GM19452 (cell line): ENCODE measurements around the gene CFAP20DC.

Experiments
- ATAC-seq: cut with Tn5 transposase; IDR thresholded peaks from one replicate; pipeline ENCODE4 v1.9.1; 2021; ENCODE audit not compliant: unreplicated experiment

CFAP20DC gene

DNA sequence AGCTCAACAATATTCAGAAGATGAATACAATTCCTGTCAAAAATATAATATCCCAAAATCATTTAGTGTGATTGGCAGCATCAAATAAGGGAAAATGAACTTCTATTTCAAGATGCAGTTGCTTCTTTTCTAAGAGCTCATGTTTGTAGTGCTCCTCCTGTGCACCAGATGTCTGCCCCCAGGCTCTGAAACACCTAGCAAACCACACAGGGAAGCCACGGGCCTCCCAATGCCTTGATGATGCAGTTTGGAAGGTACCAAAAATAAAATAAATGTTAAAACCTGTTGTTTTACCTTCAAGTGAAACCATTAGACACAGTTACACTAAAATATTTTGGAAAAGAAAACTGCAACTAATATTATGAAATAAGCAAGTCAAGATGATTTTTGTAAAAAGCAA is 22.2 kb downstream of the CFAP20DC start:
- ATAC-seq = no peak

- no peak for ATAC-seq
These were observed 26.2 kb downstream of the CFAP20DC start for GRCh38 chr3:59023612-59024011.

DNA sequence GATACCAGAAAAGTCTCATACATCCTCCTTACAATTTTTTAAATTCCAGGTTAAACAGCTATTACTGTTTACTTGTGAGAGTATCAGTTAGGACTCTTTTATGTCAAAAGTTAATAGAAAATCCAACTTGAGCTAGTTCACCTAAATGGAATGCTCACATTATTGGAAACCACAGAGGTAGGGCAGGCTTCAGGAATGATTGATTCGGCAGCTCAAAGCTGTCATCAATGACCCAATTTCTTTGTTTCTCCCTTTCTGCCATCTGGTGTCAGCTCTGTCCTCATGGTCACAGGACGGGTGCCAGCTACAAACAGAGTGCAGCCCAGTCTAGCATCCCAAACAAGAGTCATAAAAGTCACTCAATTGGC is 32.2 kb downstream of the CFAP20DC start:
- no peak for ATAC-seq

DNA sequence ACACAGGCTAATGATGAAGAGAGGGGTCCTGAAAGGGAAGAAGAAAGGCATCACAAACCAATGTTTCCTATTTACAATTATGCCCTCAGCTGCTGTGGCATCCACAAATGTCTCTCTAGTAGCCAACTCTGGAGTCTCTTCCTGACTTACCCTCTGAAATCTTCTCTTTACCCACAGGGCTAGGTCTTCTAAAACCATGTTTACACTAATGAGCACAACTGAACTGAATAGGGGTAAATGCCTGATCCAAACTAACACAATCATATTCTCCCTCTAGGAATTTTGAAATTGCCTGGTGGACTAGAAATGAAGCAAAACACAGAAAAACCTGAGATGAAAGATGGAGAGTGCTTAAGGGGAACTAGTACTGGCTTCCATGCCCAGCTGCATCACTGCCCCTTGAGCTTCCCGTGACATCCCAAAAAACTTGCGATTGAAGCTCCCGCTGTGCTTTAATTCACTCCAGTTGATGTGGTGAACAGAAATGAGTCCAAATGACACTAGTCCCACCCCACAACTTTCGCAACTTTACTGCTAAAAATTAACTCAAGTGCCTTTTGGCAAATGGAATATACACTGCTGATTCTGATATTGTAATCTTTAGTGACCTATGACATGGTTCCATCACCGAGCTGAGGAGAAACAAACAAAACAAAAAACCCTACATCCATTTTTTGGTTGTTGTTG is 32.8 kb downstream of the CFAP20DC start:
- ATAC-seq = no peak

GRCh38 chr3:59013611-59014010 is 36.2 kb downstream of the CFAP20DC start:
- no peak for ATAC-seq

GRCh38 chr3:59006634-59007517 is 42.9 kb downstream of the CFAP20DC start:
- ATAC-seq = no peak

GRCh38 chr3:59001675-59002074 is 48.1 kb downstream of the CFAP20DC start:
- ATAC-seq = no peak

DNA sequence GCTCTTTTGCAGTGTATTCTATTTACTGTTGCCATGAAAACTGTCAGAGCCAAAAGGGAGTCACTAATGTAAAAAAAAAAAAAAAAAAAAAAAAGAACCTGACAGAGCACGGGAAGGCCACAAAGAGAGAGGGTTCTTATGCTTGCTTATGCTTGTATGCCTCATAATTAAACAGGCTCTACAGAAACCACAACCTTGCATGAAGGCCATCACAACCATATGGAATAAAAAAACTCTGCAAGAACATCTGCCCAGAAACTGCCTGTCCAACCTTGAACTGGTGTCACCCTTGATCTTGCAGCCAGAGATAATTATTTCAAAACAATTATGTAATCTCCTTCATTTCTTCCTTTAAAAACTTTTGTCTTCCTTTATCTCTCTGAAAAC is 50.1 kb downstream of the CFAP20DC start:
- ATAC-seq = no peak

DNA sequence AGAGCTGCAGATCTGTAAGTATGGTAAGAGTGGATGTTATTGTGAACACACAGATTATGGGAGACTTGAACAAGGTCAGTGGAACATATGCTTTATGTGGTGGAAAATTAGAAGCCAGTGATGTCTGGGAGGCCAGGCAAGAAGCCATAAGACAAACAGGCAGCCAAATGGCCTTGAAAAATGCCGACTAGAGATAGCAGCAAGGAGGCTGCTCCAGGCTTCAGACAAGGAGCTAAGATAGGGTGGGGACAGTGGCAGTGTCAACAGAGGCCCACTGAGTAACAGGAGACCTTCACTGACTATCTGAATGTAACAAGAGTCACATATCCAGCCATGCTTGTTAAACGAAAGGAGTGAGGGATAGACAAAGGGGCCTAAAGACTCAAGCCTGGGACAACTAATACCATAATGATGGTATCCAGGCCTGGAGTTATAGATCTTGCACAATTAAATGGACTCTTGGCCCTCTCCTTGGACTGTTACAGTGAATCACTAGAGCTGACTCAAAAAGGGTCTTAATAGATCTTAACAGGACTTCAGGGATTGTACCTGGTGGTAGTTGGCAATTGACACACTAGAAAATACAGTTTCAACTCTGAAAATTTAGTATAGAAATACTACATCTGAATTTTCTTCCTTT is 50.6 kb downstream of the CFAP20DC start:
- no peak for ATAC-seq

DNA sequence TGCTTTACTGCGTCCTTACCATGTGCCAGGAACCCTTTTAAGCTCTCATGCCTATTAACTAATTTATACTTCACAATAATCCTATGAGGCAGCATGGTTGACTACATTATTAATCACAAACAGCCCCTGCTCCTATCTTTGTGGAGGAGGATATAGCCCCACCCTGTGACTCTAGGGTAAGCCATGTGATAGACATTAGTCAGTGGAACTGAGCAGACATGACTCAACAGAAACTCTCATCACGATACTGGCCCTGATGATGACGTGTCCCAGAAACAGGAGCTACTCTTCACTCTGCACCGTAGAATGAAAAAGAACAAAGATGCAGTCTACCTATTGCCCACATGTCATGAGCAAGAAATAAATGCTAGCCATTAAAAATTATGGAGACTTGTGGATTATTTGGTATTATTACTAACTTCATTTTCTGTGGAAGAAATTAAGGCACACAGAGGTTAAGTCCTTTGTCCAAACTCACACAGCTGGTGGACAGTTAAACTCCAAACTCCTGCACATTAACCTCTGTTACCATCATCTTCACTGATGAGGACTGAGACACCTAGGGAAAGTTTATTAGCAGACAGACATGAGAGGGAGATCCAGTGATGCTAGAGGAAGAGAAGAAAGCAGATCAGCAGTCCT is 51.2 kb downstream of the CFAP20DC start:
- no peak for ATAC-seq

- no peak for ATAC-seq
These were observed 53.1 kb downstream of the CFAP20DC start for GRCh38 chr3:58996730-58997129.

DNA sequence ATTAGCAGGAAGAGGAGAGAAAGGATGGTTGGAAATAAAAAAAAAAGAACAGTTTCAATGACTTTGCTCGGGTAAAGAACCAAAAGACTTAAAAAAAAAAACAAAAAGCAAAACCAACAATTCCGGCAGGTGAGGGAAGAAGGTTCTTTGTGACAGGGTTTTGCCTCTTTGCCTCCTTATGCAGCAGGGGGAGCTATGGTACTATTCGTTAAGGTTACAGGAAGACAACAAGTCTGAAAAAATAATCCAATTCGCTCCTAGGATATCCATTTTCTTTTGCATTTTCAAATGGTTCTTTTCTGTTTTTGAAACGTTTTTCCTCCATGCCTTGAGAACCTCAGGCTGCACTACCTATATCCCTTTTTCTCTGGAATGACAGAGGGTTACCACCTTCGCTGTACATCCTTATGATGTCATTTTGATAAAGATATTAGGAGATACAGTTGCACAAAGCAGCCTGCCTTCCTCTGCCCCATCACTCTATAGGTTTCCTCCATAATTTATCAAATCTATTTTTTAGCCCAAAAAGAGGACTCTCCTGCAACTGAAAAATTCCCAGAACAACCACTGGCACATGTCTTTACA is 55.0 kb downstream of the CFAP20DC start:
- ATAC-seq = no peak

DNA sequence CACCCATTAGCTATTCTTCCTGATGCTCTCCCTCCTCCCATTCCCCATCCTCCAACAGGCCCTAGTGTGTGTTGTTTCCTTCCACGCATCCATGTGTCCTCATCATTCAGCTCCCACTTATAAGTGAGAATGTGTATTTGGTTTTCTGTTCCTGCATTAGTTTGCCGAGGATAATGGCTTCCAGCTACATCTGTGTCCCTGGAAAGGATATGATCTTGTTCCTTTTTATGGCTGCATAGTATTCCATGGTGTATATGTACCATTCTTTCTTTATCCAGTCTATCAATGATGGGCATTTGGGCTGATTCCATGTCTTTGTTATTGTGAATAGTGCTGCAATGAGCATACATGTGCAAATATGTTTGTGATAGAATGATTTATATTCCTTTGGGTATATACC is 56.3 kb downstream of the CFAP20DC start:
- no peak for ATAC-seq

GRCh38 chr3:58991623-58992022 is 58.2 kb downstream of the CFAP20DC start:
- ATAC-seq = no peak

DNA sequence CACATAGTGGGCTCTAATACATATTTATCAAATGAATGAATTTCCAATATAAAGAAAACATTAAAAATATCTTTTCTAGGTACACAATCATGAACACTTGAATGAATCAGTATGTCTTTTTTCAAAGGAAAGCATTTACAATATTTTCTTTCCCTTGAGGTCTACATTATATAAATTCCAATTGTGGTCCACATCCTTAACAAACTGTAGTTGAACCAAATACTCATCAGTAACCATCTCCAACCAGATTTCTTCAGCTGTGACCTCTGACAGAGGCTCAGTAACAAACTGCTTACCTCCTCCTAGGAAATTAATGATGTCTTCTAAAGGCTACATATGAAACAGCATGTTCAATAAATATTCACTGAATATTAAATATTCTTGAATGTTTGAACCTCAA is 58.8 kb downstream of the CFAP20DC start:
- no peak for ATAC-seq

- no peak for ATAC-seq
These were observed 59.9 kb downstream of the CFAP20DC start for GRCh38 chr3:58989955-58990354.

- ATAC-seq = no peak
These were observed 60.7 kb downstream of the CFAP20DC start for GRCh38 chr3:58989163-58989562.

GRCh38 chr3:58988041-58988440 is 61.8 kb downstream of the CFAP20DC start:
- no peak for ATAC-seq

DNA sequence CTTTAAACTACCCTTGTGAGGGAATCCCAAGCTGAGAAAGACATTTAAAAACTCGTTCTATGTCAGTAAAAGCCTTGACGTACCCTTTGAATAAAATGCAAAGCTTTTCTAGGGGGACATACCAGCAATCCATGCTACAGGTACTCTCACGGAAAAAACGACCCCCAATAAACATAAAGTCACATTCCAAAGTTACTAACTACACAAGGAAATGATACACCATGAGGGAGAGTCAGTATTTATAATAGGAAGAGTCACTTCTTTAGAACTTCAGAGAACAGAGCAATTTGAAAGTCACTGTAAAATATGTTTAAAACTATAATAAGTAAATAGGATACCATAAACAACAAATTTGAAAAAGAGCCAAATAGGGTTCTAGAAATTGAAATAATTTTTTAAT is 63.2 kb downstream of the CFAP20DC start:
- ATAC-seq = no peak

DNA sequence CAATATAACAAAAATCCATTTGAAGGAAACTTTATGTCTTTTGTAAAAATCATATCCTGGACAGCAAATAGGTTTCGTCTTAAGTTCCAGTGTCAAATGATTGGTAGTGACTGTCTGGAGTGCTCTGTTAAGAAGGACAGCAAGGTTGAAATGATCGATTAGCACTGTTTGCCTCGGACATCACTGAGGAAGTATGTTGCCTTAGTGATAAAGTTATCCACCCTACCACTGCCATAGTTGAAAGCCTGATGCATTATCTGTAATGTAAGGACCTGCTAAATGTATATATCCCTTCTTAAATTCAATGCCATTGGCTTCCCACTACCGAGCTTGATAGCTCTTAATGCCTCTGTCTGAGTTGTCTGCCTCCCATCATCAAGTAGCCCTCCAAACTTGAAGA is 70.0 kb downstream of the CFAP20DC start:
- no peak for ATAC-seq

GRCh38 chr3:58973796-58974195 is 76.0 kb downstream of the CFAP20DC start:
- ATAC-seq = no peak
